HEK293T (cell line): ENCODE data around the gene RRP9.

ENCODE experiments used
- ELF4 ChIP-seq: fragments of 450-650 bp; IDR thresholded peaks from 2 replicates; pipeline ENCODE4 v1.6.1; 2017; ENCODE audit warnings: antibody characterized with exemption
- FOXK2 ChIP-seq: fragments of 450-650 bp; IDR thresholded peaks from 2 replicates; pipeline ENCODE4 v1.6.1; 2016; ENCODE audit warnings: mild to moderate bottlenecking
- FOXM1 ChIP-seq: fragments of 450-650 bp; IDR thresholded peaks from 2 replicates; pipeline ENCODE4 v1.6.1; 2017; ENCODE audit warnings: mild to moderate bottlenecking, borderline replicate concordance
- L3MBTL2 ChIP-seq: fragments of 450-650 bp; conservative IDR thresholded peaks from 2 replicates; pipeline ENCODE4 v1.6.1; 2016; ENCODE audit warnings: mild to moderate bottlenecking
- NFRKB ChIP-seq: fragments of 450-650 bp; IDR thresholded peaks from 2 replicates; pipeline ENCODE4 v1.6.1; 2016; ENCODE audit warnings: mild to moderate bottlenecking, moderate library complexity
- SP1 ChIP-seq: fragments of 450-650 bp; IDR thresholded peaks from 2 replicates; pipeline ENCODE4 v1.6.1; 2017
- TARDBP ChIP-seq: fragments of 450-650 bp; IDR thresholded peaks from 2 replicates; pipeline ENCODE4 v1.6.1; 2016

- no peak for TF ChIP-seq TARDBP
- TF ChIP-seq L3MBTL2: no peak
- no peak for TF ChIP-seq FOXK2
- no peak for TF ChIP-seq FOXM1
- no peak for TF ChIP-seq SP1
- no peak for TF ChIP-seq NFRKB
- no peak for TF ChIP-seq ELF4
Observed at GRCh38 chr3:51977446-51978142, 35.9 kb upstream of the RRP9 start.
